HEK293 (cell line): ENCODE results near the gene LUZP2.

Source experiments
- CTCF ChIA-PET: fragments of 350-600 bp; formaldehyde crosslinking; extraction: SDS; loops from one replicate; lab custom pipeline; 2021; ENCODE audit warnings: antibody characterized with exemption; lab: Yijun Ruan, JAX
- POLR2A ChIA-PET: fragments of 300-600 bp; formaldehyde crosslinking; extraction: SDS; loops from one replicate; lab custom pipeline; 2020; ENCODE audit warnings: antibody characterized with exemption, inconsistent platforms; lab: Yijun Ruan, JAX
- H3K27ac ChIP-seq: fragments of 200-500 bp; sonication (Bioruptor generic); 2 replicates; pipeline ENCODE4 v1.5.1; 2014; ENCODE audit warnings: low read depth, low read length, control low read depth, inconsistent platforms; ENCODE audit errors: extremely low read depth
- H3K36me3 ChIP-seq, 2 experiments: fragments of 200-500 bp in 1 of 2; sonication (Bioruptor generic) in 1 of 2; 1 replicate in 1 of 2; 2 replicates in 1 of 2; pipeline ENCODE4 v1.5.1; 2014 to 2017; ENCODE audit warnings: inconsistent platforms in 2 of 2, low read length in 2 of 2; ENCODE audit not compliant: control insufficient read depth in 2 of 2, insufficient read depth in 1 of 2
- H3K4me1 ChIP-seq: fragments of 200-500 bp; sonication (Bioruptor generic); 2 replicates; pipeline ENCODE4 v1.5.1; 2014; ENCODE audit warnings: mild to moderate bottlenecking, low read length, inconsistent platforms; ENCODE audit not compliant: control insufficient read depth, insufficient read depth
- H3K4me3 ChIP-seq: 2 replicates; pipeline ENCODE4 v1.5.1; 2011; ENCODE audit warnings: low read depth, mild to moderate bottlenecking, control low read depth, low read length, moderate library complexity
- H3K9me3 ChIP-seq: fragments of 200-500 bp; sonication (Bioruptor generic); 2 replicates; pipeline ENCODE4 v1.5.1; 2014; ENCODE audit warnings: low read depth, low read length, inconsistent platforms; ENCODE audit not compliant: control insufficient read depth, insufficient read depth
- EGR2 ChIP-seq: fragments of 450-650 bp; formaldehyde crosslinking; IDR thresholded peaks from 2 replicates; pipeline ENCODE4 v1.5.1; 2016; ENCODE audit warnings: low read depth, missing biosample characterization, missing genetic modification characterization
- FEZF1 ChIP-seq: fragments of 450-650 bp; formaldehyde crosslinking; IDR thresholded peaks from 2 replicates; pipeline ENCODE4 v1.5.1; 2016; ENCODE audit warnings: missing biosample characterization, missing genetic modification characterization
- GLIS1 ChIP-seq: fragments of 450-650 bp; formaldehyde crosslinking; IDR thresholded peaks from 2 replicates; pipeline ENCODE4 v1.5.1; 2016; ENCODE audit warnings: missing biosample characterization, missing genetic modification characterization
- GLIS2 ChIP-seq: fragments of 450-650 bp; formaldehyde crosslinking; IDR thresholded peaks from 2 replicates; pipeline ENCODE4 v1.5.1; 2016; ENCODE audit warnings: missing biosample characterization, missing genetic modification characterization
- MZF1 ChIP-seq: fragments of 450-650 bp; formaldehyde crosslinking; IDR thresholded peaks from 2 replicates; pipeline ENCODE4 v1.5.1; 2017; ENCODE audit warnings: missing biosample characterization, missing genetic modification characterization, borderline replicate concordance
- ZBTB21 ChIP-seq: fragments of 450-650 bp; formaldehyde crosslinking; IDR thresholded peaks from 2 replicates; pipeline ENCODE4 v1.5.1; 2017; ENCODE audit warnings: missing biosample characterization, missing genetic modification characterization
- ZNF121 ChIP-seq: fragments of 450-650 bp; formaldehyde crosslinking; IDR thresholded peaks from 2 replicates; pipeline ENCODE4 v1.5.1; 2016; ENCODE audit warnings: missing biosample characterization, missing genetic modification characterization
- ZNF140 ChIP-seq: fragments of 450-650 bp; formaldehyde crosslinking; IDR thresholded peaks from 2 replicates; pipeline ENCODE4 v1.5.1; 2016; ENCODE audit warnings: missing biosample characterization, missing genetic modification characterization
- ZNF19 ChIP-seq: fragments of 450-650 bp; formaldehyde crosslinking; IDR thresholded peaks from 2 replicates; pipeline ENCODE4; 2016; ENCODE audit warnings: missing biosample characterization, missing genetic modification characterization, low read depth
- ZNF2 ChIP-seq: fragments of 450-650 bp; formaldehyde crosslinking; IDR thresholded peaks from 2 replicates; pipeline ENCODE4 v1.5.1; 2016; ENCODE audit warnings: missing biosample characterization, missing genetic modification characterization
- ZNF211 ChIP-seq: fragments of 450-650 bp; formaldehyde crosslinking; IDR thresholded peaks from 2 replicates; pipeline ENCODE4 v1.5.1; 2016; ENCODE audit warnings: low read depth, missing biosample characterization, missing genetic modification characterization
- ZNF223 ChIP-seq: fragments of 450-650 bp; formaldehyde crosslinking; IDR thresholded peaks from 2 replicates; pipeline ENCODE4 v1.5.1; 2016; ENCODE audit warnings: missing biosample characterization, missing genetic modification characterization
- ZNF335 ChIP-seq: fragments of 450-650 bp; formaldehyde crosslinking; conservative IDR thresholded peaks from 2 replicates; pipeline ENCODE4 v1.5.1; 2016; ENCODE audit warnings: missing biosample characterization, missing genetic modification characterization
- ZNF433 ChIP-seq: fragments of 450-650 bp; formaldehyde crosslinking; IDR thresholded peaks from 2 replicates; pipeline ENCODE4 v1.5.1; 2016; ENCODE audit warnings: missing biosample characterization, missing genetic modification characterization, low read depth
- ZNF501 ChIP-seq: fragments of 450-650 bp; formaldehyde crosslinking; IDR thresholded peaks from 2 replicates; pipeline ENCODE4 v1.5.1; 2016; ENCODE audit warnings: missing biosample characterization, missing genetic modification characterization
- ZNF521 ChIP-seq: fragments of 450-650 bp; formaldehyde crosslinking; IDR thresholded peaks from 2 replicates; pipeline ENCODE4 v1.5.1; 2017; ENCODE audit warnings: missing biosample characterization, mild to moderate bottlenecking, missing genetic modification characterization
- ZNF548 ChIP-seq: fragments of 450-650 bp; formaldehyde crosslinking; IDR thresholded peaks from 2 replicates; pipeline ENCODE4 v1.5.1; 2016; ENCODE audit warnings: missing biosample characterization, missing genetic modification characterization
- ZSCAN23 ChIP-seq: fragments of 450-650 bp; formaldehyde crosslinking; IDR thresholded peaks from 2 replicates; pipeline ENCODE4 v1.5.1; 2016; ENCODE audit warnings: missing biosample characterization, missing genetic modification characterization
- ZSCAN30 ChIP-seq: fragments of 450-650 bp; IDR thresholded peaks from 2 replicates; pipeline ENCODE4 v1.5.1; 2018; ENCODE audit warnings: missing biosample characterization, mild to moderate bottlenecking, missing genetic modification characterization, moderate library complexity
- TF ChIP-seq, protein P1 (sequence below): fragments of 450-650 bp; formaldehyde crosslinking; IDR thresholded peaks from 2 replicates; pipeline ENCODE4 v1.5.1; 2017; ENCODE audit warnings: missing biosample characterization, missing genetic modification characterization
- TF ChIP-seq, protein P2 (sequence below): fragments of 450-650 bp; formaldehyde crosslinking; IDR thresholded peaks from 2 replicates; pipeline ENCODE4 v1.5.1; 2016; ENCODE audit warnings: missing biosample characterization, missing genetic modification characterization
- TF ChIP-seq, protein P3 (sequence below): sonication (generic); formaldehyde crosslinking; IDR thresholded peaks from 2 replicates; pipeline ENCODE4 v1.8.1; 2022; ENCODE audit warnings: mild to moderate bottlenecking, moderate library complexity, missing genetic modification reagents
- TF ChIP-seq, protein P4 (sequence below): fragments of 450-650 bp; formaldehyde crosslinking; IDR thresholded peaks from 2 replicates; pipeline ENCODE4 v1.5.1; 2016; ENCODE audit warnings: missing biosample characterization, missing genetic modification characterization
- TF ChIP-seq, protein P5 (sequence below): fragments of 450-650 bp; formaldehyde crosslinking; IDR thresholded peaks from 2 replicates; pipeline ENCODE4 v1.5.1; 2016; ENCODE audit warnings: missing biosample characterization, missing genetic modification characterization, low read depth

Gene LUZP2

DNA sequence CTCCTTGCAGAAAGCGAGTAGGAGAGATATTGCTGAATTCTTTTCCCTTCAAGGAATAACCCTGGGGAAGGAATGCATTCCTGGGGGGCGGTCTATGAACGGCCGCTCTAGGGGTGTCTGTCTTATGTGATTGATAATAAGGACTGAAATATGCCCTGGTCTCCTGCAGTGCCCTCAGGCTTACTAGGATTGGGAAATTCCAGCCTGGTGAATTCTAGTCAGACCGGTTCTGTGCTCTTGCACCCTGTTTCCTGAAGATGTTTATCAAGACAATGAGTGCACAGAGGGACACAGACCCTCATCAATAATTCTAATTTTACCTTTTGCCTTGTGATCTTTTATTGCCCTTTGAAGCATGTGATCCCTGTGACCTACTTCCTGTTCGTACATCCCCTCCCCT, 140.7 kb downstream of the LUZP2 start:
- Histone ChIP-seq H3K27ac (no peak overlapping the region), H3K9me3 (no peaks in the 10 kb centered on the region), H3K4me3 (no peak overlapping the region), H3K36me3 (no peaks in the 10 kb centered on the region), H3K4me1 (no peaks in the 10 kb centered on the region)
- ChIA-PET CTCF (no interaction called here), POLR2A (no interaction called here)
- no peak for TF ChIP-seq ZNF19 (tag by site-specific recombination)
- TF ChIP-seq GLIS1 (tag by site-specific recombination) = no peak
- no peak for TF ChIP-seq ZNF140
- TF ChIP-seq ZSCAN30 (tag by site-specific recombination) = no peak
- TF ChIP-seq, protein P1, sequence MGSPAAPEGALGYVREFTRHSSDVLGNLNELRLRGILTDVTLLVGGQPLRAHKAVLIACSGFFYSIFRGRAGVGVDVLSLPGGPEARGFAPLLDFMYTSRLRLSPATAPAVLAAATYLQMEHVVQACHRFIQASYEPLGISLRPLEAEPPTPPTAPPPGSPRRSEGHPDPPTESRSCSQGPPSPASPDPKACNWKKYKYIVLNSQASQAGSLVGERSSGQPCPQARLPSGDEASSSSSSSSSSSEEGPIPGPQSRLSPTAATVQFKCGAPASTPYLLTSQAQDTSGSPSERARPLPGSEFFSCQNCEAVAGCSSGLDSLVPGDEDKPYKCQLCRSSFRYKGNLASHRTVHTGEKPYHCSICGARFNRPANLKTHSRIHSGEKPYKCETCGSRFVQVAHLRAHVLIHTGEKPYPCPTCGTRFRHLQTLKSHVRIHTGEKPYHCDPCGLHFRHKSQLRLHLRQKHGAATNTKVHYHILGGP = no peak
- TF ChIP-seq ZNF433 (tag by site-specific recombination) = no peak
- TF ChIP-seq ZNF223 = no peak
- TF ChIP-seq ZNF548 (tag by site-specific recombination) = no peak
- TF ChIP-seq, protein P2, sequence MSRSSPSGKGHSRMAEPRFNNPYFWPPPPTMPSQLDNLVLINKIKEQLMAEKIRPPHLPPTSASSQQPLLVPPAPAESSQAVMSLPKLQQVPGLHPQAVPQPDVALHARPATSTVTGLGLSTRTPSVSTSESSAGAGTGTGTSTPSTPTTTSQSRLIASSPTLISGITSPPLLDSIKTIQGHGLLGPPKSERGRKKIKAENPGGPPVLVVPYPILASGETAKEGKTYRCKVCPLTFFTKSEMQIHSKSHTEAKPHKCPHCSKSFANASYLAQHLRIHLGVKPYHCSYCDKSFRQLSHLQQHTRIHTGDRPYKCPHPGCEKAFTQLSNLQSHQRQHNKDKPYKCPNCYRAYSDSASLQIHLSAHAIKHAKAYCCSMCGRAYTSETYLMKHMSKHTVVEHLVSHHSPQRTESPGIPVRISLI (tag by site-specific recombination) = no peak
- TF ChIP-seq ZBTB21 (tag by site-specific recombination) = no peak
- TF ChIP-seq MZF1 (tag by site-specific recombination) = no peak
- no peak for TF ChIP-seq ZNF211 (tag by site-specific recombination)
- TF ChIP-seq FEZF1 = no peak
- TF ChIP-seq, protein P3, sequence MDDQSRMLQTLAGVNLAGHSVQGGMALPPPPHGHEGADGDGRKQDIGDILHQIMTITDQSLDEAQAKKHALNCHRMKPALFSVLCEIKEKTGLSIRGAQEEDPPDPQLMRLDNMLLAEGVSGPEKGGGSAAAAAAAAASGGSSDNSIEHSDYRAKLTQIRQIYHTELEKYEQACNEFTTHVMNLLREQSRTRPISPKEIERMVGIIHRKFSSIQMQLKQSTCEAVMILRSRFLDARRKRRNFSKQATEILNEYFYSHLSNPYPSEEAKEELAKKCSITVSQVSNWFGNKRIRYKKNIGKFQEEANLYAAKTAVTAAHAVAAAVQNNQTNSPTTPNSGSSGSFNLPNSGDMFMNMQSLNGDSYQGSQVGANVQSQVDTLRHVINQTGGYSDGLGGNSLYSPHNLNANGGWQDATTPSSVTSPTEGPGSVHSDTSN = no peak
- no peak for TF ChIP-seq ZNF121 (tag by site-specific recombination)
- no peak for TF ChIP-seq EGR2 (tag by site-specific recombination)

DNA sequence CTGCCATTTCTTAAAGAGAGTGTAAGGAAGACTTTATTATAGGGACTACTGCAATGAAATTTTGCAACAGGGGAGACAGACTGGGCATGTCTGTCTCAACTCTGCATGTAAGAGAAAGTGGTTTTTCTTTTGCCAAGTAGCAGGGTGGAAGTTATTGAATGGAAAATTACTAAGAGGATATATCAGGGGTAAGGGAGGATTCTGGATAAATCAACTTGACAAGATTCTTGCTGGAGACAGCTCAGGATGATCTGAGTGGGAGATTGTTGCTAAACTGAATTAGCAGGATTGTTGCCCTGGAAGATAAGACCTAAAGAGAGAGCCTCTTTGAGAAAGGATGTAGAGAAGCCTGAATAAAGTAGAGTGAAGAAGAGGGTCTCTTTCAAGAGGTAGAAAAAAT, 145.8 kb downstream of the LUZP2 start:
- Histone ChIP-seq H3K9me3 (no peaks in the 10 kb centered on the region), H3K36me3 (no peaks in the 10 kb centered on the region), H3K27ac (no peak overlapping the region), H3K4me1 (no peaks in the 10 kb centered on the region), H3K4me3 (no peak overlapping the region)
- TF ChIP-seq ZNF521 (tag by site-specific recombination) = no peak
- TF ChIP-seq, protein P4, sequence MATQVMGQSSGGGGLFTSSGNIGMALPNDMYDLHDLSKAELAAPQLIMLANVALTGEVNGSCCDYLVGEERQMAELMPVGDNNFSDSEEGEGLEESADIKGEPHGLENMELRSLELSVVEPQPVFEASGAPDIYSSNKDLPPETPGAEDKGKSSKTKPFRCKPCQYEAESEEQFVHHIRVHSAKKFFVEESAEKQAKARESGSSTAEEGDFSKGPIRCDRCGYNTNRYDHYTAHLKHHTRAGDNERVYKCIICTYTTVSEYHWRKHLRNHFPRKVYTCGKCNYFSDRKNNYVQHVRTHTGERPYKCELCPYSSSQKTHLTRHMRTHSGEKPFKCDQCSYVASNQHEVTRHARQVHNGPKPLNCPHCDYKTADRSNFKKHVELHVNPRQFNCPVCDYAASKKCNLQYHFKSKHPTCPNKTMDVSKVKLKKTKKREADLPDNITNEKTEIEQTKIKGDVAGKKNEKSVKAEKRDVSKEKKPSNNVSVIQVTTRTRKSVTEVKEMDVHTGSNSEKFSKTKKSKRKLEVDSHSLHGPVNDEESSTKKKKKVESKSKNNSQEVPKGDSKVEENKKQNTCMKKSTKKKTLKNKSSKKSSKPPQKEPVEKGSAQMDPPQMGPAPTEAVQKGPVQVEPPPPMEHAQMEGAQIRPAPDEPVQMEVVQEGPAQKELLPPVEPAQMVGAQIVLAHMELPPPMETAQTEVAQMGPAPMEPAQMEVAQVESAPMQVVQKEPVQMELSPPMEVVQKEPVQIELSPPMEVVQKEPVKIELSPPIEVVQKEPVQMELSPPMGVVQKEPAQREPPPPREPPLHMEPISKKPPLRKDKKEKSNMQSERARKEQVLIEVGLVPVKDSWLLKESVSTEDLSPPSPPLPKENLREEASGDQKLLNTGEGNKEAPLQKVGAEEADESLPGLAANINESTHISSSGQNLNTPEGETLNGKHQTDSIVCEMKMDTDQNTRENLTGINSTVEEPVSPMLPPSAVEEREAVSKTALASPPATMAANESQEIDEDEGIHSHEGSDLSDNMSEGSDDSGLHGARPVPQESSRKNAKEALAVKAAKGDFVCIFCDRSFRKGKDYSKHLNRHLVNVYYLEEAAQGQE (tag by site-specific recombination) = no peak
- no peak for TF ChIP-seq GLIS2 (tag by site-specific recombination)
- no peak for TF ChIP-seq ZSCAN23
- TF ChIP-seq, protein P5, sequence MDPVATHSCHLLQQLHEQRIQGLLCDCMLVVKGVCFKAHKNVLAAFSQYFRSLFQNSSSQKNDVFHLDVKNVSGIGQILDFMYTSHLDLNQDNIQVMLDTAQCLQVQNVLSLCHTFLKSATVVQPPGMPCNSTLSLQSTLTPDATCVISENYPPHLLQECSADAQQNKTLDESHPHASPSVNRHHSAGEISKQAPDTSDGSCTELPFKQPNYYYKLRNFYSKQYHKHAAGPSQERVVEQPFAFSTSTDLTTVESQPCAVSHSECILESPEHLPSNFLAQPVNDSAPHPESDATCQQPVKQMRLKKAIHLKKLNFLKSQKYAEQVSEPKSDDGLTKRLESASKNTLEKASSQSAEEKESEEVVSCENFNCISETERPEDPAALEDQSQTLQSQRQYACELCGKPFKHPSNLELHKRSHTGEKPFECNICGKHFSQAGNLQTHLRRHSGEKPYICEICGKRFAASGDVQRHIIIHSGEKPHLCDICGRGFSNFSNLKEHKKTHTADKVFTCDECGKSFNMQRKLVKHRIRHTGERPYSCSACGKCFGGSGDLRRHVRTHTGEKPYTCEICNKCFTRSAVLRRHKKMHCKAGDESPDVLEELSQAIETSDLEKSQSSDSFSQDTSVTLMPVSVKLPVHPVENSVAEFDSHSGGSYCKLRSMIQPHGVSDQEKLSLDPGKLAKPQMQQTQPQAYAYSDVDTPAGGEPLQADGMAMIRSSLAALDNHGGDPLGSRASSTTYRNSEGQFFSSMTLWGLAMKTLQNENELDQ (tag by site-specific recombination) = no peak
- no peak for TF ChIP-seq ZNF2
- TF ChIP-seq ZNF335 (tag by site-specific recombination) = no peak
- no peak for TF ChIP-seq ZNF501 (tag by site-specific recombination)
- ChIA-PET POLR2A (no interaction called here), CTCF (no interaction called here)
